Trophoblast cell (in vitro differentiated cells and primary cell): ENCODE measurements around the gene ATG4B.

Source experiments
- DNase-seq, 2 donors: peaks; one replicate each; pipeline ENCODE4 v3.0.0-alpha.2; 2016
- H2AFZ ChIP-seq: 2 replicates; pipeline ENCODE4 v1.6.1; 2013; ENCODE audit warnings: low read length, moderate library complexity, mild to moderate bottlenecking; ENCODE audit not compliant: insufficient read depth, poor library complexity
- H2AK5ac ChIP-seq: 2 replicates; pipeline ENCODE4 v1.6.1; 2013; ENCODE audit warnings: mild to moderate bottlenecking, low read length
- H2BK120ac ChIP-seq: 2 replicates; pipeline ENCODE4 v1.6.1; 2013; ENCODE audit warnings: low read length, mild to moderate bottlenecking, moderate library complexity; ENCODE audit not compliant: insufficient read depth, poor library complexity
- H2BK12ac ChIP-seq: 2 replicates; pipeline ENCODE4 v1.6.1; 2013; ENCODE audit warnings: mild to moderate bottlenecking, low read length, moderate library complexity
- H2BK5ac ChIP-seq: 2 replicates; pipeline ENCODE4 v1.6.1; 2013; ENCODE audit warnings: low read length, low read depth, moderate library complexity, mild to moderate bottlenecking; ENCODE audit not compliant: poor library complexity
- H3K14ac ChIP-seq: 2 replicates; pipeline ENCODE4 v1.6.1; 2013; ENCODE audit warnings: mild to moderate bottlenecking, low read length
- H3K18ac ChIP-seq: 2 replicates; pipeline ENCODE4 v1.6.1; 2013; ENCODE audit warnings: mild to moderate bottlenecking, low read length
- H3K23ac ChIP-seq: 2 replicates; pipeline ENCODE4 v1.6.1; 2013; ENCODE audit warnings: low read length
- H3K27ac ChIP-seq: 2 replicates; pipeline ENCODE4 v1.5.1; 2013; ENCODE audit warnings: low read depth, mild to moderate bottlenecking, inconsistent platforms, low read length, moderate library complexity
- H3K27me3 ChIP-seq: 2 replicates; pipeline ENCODE4 v1.6.1; 2013; ENCODE audit warnings: inconsistent platforms, mild to moderate bottlenecking, low read length, moderate library complexity; ENCODE audit not compliant: insufficient read depth
- H3K36me3 ChIP-seq, 2 experiments: 1 replicate in 1 of 2; 2 replicates in 1 of 2; pipeline ENCODE4 v1.6.1; 2013; ENCODE audit warnings: low read length in 2 of 2, mild to moderate bottlenecking in 2 of 2, moderate library complexity in 1 of 2; ENCODE audit not compliant: insufficient read depth in 2 of 2, control insufficient read depth in 1 of 2
- H3K4ac ChIP-seq: 2 replicates; pipeline ENCODE4 v1.6.1; 2013; ENCODE audit warnings: low read depth, mild to moderate bottlenecking, low read length, moderate library complexity
- H3K4me1 ChIP-seq, 2 experiments: 1 replicate in 1 of 2; 2 replicates in 1 of 2; pipeline ENCODE4 v1.6.1; 2013; ENCODE audit warnings: low read length in 2 of 2, mild to moderate bottlenecking in 2 of 2, moderate library complexity in 1 of 2; ENCODE audit not compliant: insufficient read depth in 2 of 2, control insufficient read depth in 1 of 2
- H3K4me2 ChIP-seq: 2 replicates; pipeline ENCODE4 v1.6.1; 2013; ENCODE audit warnings: inconsistent platforms, mild to moderate bottlenecking, low read length, moderate library complexity
- H3K4me3 ChIP-seq: 2 replicates; pipeline ENCODE4 v1.5.1; 2013; ENCODE audit warnings: mild to moderate bottlenecking, low read depth, low read length, inconsistent platforms
- H3K79me1 ChIP-seq: one replicate; pipeline ENCODE4 v1.6.1; 2013; ENCODE audit warnings: low read length
- H3K79me2 ChIP-seq: 2 replicates; pipeline ENCODE4 v1.6.1; 2013; ENCODE audit warnings: low read length, mild to moderate bottlenecking; ENCODE audit not compliant: control insufficient read depth, insufficient read depth, poor library complexity
- H3K9ac ChIP-seq: 2 replicates; pipeline ENCODE4 v1.6.1; 2013; ENCODE audit warnings: mild to moderate bottlenecking, low read length
- H3K9me3 ChIP-seq: 2 replicates; pipeline ENCODE4 v1.6.1; 2013; ENCODE audit warnings: low read depth, mild to moderate bottlenecking, control low read depth, inconsistent platforms, low read length; ENCODE audit not compliant: insufficient read depth
- H4K12ac ChIP-seq: 2 replicates; pipeline ENCODE4 v1.6.1; 2013; ENCODE audit warnings: low read depth, mild to moderate bottlenecking, low read length, moderate library complexity
- H4K8ac ChIP-seq: 2 replicates; pipeline ENCODE4 v1.6.1; 2013; ENCODE audit warnings: low read depth, mild to moderate bottlenecking, low read length, moderate library complexity
- H4K91ac ChIP-seq: one replicate; pipeline ENCODE4 v1.6.1; 2013; ENCODE audit warnings: low read depth, mild to moderate bottlenecking, low read length, moderate library complexity
- WGBS: extraction: QIAGEN DNeasy Blood & Tissue Kit; methylation state at CpG from one replicate; pipeline ENCODE4 v1.1.7; 2013; ENCODE audit warnings: missing lambda C conversion rate; ENCODE audit not compliant: insufficient read length, insufficient coverage; ENCODE audit errors: extremely low coverage; 5-methylcytosine and 5-hydroxymethylcytosine counted together

ATG4B gene

GRCh38 chr2:241609859-241610793 is 27.4 kb upstream of the ATG4B start:
- no peaks in the 10 kb centered on the region for H3K9me3 ChIP-seq
- peak overlapping the region; percentile 97 for H2AK5ac ChIP-seq
- peak overlapping the region; percentile 85 for H3K18ac ChIP-seq

DNA sequence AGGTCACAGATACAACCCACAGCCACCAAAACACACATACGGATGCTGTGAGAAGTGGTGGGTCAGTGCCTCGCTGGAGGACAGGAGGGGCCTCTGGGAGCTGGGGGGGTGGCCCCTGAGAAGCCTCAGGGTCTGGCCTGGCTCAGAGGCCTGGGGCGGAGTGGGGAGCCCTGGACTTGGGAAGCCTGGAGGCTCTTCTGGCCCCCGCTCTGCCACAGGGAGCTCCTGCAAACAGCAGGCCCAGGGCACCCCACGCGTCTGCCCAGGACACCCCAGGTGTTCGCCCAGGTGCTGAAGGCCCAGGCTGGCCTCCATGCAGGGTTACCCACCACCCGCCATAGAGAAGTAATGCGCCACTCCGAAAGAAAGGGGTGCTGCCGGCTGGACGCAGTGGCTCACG is 26.4 kb upstream of the ATG4B start:
- Histone ChIP-seq H3K14ac (no peak overlapping the region), H3K4me1 (peaks cover 3 to 6% of the 10 kb centered on the region in 2 experiments), H3K18ac (no peak overlapping the region), H2AFZ (no peak overlapping the region), H4K12ac (peak overlapping the region; percentile 72), H3K4ac (no peak overlapping the region), H3K79me1 (peaks cover 7% of the 10 kb centered on the region), H2BK12ac (no peak overlapping the region), H3K4me3 (no peak overlapping the region), H3K4me2 (no peak overlapping the region), H2AK5ac (no peak overlapping the region), H3K36me3 (peaks cover 15 to 26% of the 10 kb centered on the region in 2 experiments), H2BK5ac (no peak overlapping the region), H4K8ac (peak overlapping the region; percentile 33), H3K27ac (no peak overlapping the region), H3K9me3 (no peaks in the 10 kb centered on the region), H3K79me2 (peaks cover 8% of the 10 kb centered on the region), H3K27me3 (no peaks in the 10 kb centered on the region), H4K91ac (no peak overlapping the region), H2BK120ac (no peak overlapping the region), H3K9ac (no peak overlapping the region), H3K23ac (no peak overlapping the region)
- no CpG with 5 or more reads among the region's 13 CpGs for WGBS
- no peak for DNase-seq

More at GRCh38 chr2:241609859-241610793, 27.4 kb upstream of the ATG4B start:
- Histone ChIP-seq H3K79me2 (peaks cover 8% of the 10 kb centered on the region), H3K79me1 (peaks cover 7% of the 10 kb centered on the region), H4K91ac (peak overlapping the region; percentile 91), H4K8ac (peak overlapping the region; percentile 94), H3K23ac (no peak overlapping the region), H2BK5ac (peak overlapping the region; percentile 64), H3K27ac (no peak overlapping the region), H3K4me3 (peak overlapping the region; percentile 60), H4K12ac (peak overlapping the region; percentile 94), H3K36me3 (peaks cover 19 to 27% of the 10 kb centered on the region in 2 experiments), H3K4ac (peak overlapping the region; percentile 77), H3K9ac (peak overlapping the region; percentile 72), H3K14ac (peak overlapping the region; percentile 95), H2BK12ac (peak overlapping the region; percentile 88), H2AFZ (peak overlapping the region; percentile 98), H2BK120ac (peak overlapping the region; percentile 81), H3K4me2 (peak overlapping the region; percentile 82), H3K4me1 (peaks cover 3 to 6% of the 10 kb centered on the region in 2 experiments), H3K27me3 (no peaks in the 10 kb centered on the region)
- WGBS: no CpG with 5 or more reads among the region's 76 CpGs
- DNase-seq: peak; percentile 76 to 88

GRCh38 chr2:241612156-241613016 is 25.1 kb upstream of the ATG4B start:
- H3K9ac ChIP-seq: no peak overlapping the region
- H3K27me3 ChIP-seq: no peaks in the 10 kb centered on the region
- peaks cover 7% of the 10 kb centered on the region for H3K79me1 ChIP-seq
- no peak overlapping the region for H2BK5ac ChIP-seq
- no peak overlapping the region for H3K14ac ChIP-seq
- no peak overlapping the region for H3K4ac ChIP-seq
- H3K18ac ChIP-seq: no peak overlapping the region
- peaks cover 3 to 6% of the 10 kb centered on the region in 2 experiments for H3K4me1 ChIP-seq
- no peak overlapping the region for H2BK12ac ChIP-seq
- no peak overlapping the region for H3K27ac ChIP-seq
- H3K23ac ChIP-seq: no peak overlapping the region
- H3K4me3 ChIP-seq: no peak overlapping the region
- WGBS: no CpG with 5 or more reads among the region's 20 CpGs
- H4K91ac ChIP-seq: no peak overlapping the region
- H3K4me2 ChIP-seq: no peak overlapping the region
- no peak overlapping the region for H2AK5ac ChIP-seq
- H3K79me2 ChIP-seq: peaks cover 8% of the 10 kb centered on the region
- no peak overlapping the region for H4K12ac ChIP-seq
- DNase-seq: no peak
- no peaks in the 10 kb centered on the region for H3K9me3 ChIP-seq
- H3K36me3 ChIP-seq: peaks cover 7 to 15% of the 10 kb centered on the region in 2 experiments
- no peak overlapping the region for H4K8ac ChIP-seq
- no peak overlapping the region for H2BK120ac ChIP-seq
- no peak overlapping the region for H2AFZ ChIP-seq

GRCh38 chr2:241613017-241613780 is 24.3 kb upstream of the ATG4B start:
- no peak overlapping the region for H3K9ac ChIP-seq
- H2BK120ac ChIP-seq: no peak overlapping the region
- no peak overlapping the region for H3K4me2 ChIP-seq
- WGBS: no CpG with 5 or more reads among the region's 15 CpGs
- no peak overlapping the region for H2BK12ac ChIP-seq
- no peak overlapping the region for H4K12ac ChIP-seq
- H3K4me3 ChIP-seq: no peak overlapping the region
- H3K4ac ChIP-seq: no peak overlapping the region
- no peak overlapping the region for H4K91ac ChIP-seq
- H3K18ac ChIP-seq: no peak overlapping the region
- no peak overlapping the region for H3K23ac ChIP-seq
- H4K8ac ChIP-seq: no peak overlapping the region
- DNase-seq: no peak
- H3K79me2 ChIP-seq: peaks cover 8% of the 10 kb centered on the region
- H3K14ac ChIP-seq: no peak overlapping the region
- H2AFZ ChIP-seq: no peak overlapping the region
- no peak overlapping the region for H3K27ac ChIP-seq
- peaks cover 6 to 7% of the 10 kb centered on the region in 2 experiments for H3K4me1 ChIP-seq
- H3K79me1 ChIP-seq: peaks cover 7% of the 10 kb centered on the region
- H3K9me3 ChIP-seq: no peaks in the 10 kb centered on the region
- no peak overlapping the region for H2BK5ac ChIP-seq
- H3K27me3 ChIP-seq: no peaks in the 10 kb centered on the region
- H2AK5ac ChIP-seq: no peak overlapping the region
- peaks cover 4 to 9% of the 10 kb centered on the region in 2 experiments for H3K36me3 ChIP-seq
